OCI-LY7 (cell line): Measurements from ENCODE around the gene PTGDS. TPM values are rescaled to one million over a fixed set of nuclear protein-coding genes. Genes with fewer than 3 reads are reported as not detected.

Source experiments
- BruUV-seq: library from RNA; stranded (reverse); fragments of 400-500 nt; replicated peaks from 2 replicates; lab custom pipeline; 2021; lab: Mats Ljungman, UMichigan
- CTCF ChIA-PET: fragments of 300-600 bp; sonication (Branson Sonifier 250); formaldehyde crosslinking; loops from one replicate; lab custom pipeline; 2022; ENCODE audit warnings: antibody characterized with exemption; ENCODE audit not compliant: unreplicated experiment; lab: Charles Lee
- POLR2A ChIA-PET: fragments of 300-600 bp; sonication (Branson Sonifier 250); formaldehyde crosslinking; loops from one replicate; lab custom pipeline; 2022; ENCODE audit warnings: antibody characterized with exemption; lab: Charles Lee
- DNase-seq: peaks from one replicate; pipeline ENCODE4 v3.0.0-alpha.2; 2015; ENCODE audit warnings: low spot score
- H2AFZ ChIP-seq: fragments of 200-600 bp; sonication (generic), shearing (Covaris generic); 2 replicates; pipeline ENCODE4 v1.6.1; 2014; ENCODE audit warnings: mild to moderate bottlenecking, antibody characterized with exemption, low read length, moderate library complexity
- H3K27ac ChIP-seq: fragments of 200-600 bp; sonication (generic); 2 replicates; pipeline ENCODE4 v1.5.1; 2014; ENCODE audit warnings: mixed run types, low read depth, mild to moderate bottlenecking, moderate library complexity, low read length, inconsistent platforms; ENCODE audit not compliant: poor library complexity, severe bottlenecking
- H3K36me3 ChIP-seq: fragments of 200-600 bp; sonication (generic); 2 replicates; pipeline ENCODE4 v1.6.1; 2014; ENCODE audit warnings: mild to moderate bottlenecking, antibody characterized with exemption, low read length, moderate library complexity, mixed read lengths; ENCODE audit not compliant: insufficient read depth
- H3K4me1 ChIP-seq: fragments of 200-600 bp; sonication (generic); 2 replicates; pipeline ENCODE4 v1.5.1; 2014; ENCODE audit warnings: mild to moderate bottlenecking, low read length; ENCODE audit not compliant: insufficient read depth, poor library complexity, severe bottlenecking
- H3K4me2 ChIP-seq: fragments of 200-600 bp; sonication (generic); 2 replicates; pipeline ENCODE4 v1.6.1; 2014; ENCODE audit warnings: mild to moderate bottlenecking, low read length
- H3K4me3 ChIP-seq: fragments of 200-600 bp; sonication (generic); 2 replicates; pipeline ENCODE4 v1.5.1; 2014; ENCODE audit warnings: mild to moderate bottlenecking, low read depth, low read length; ENCODE audit not compliant: poor library complexity, severe bottlenecking
- H3K79me2 ChIP-seq: fragments of 200-600 bp; sonication (generic); 2 replicates; pipeline ENCODE4 v1.6.1; 2016; ENCODE audit warnings: low read depth, mild to moderate bottlenecking, low read length, moderate library complexity, mixed read lengths; ENCODE audit not compliant: insufficient read depth
- H3K9me2 ChIP-seq: fragments of 200-600 bp; sonication (generic); 2 replicates; pipeline ENCODE4 v1.6.1; 2016; ENCODE audit warnings: mild to moderate bottlenecking, low read length, mixed read lengths; ENCODE audit not compliant: insufficient read depth
- H3K9me3 ChIP-seq: fragments of 200-600 bp; sonication (generic); 2 replicates; pipeline ENCODE4 v1.6.1; 2014; ENCODE audit warnings: mild to moderate bottlenecking, mixed run types, low read length, mixed read lengths
- H4K20me1 ChIP-seq: fragments of 200-600 bp; sonication (generic); 2 replicates; pipeline ENCODE4 v1.6.1; 2014; ENCODE audit warnings: mild to moderate bottlenecking, antibody characterized with exemption, low read length, moderate library complexity, mixed read lengths; ENCODE audit not compliant: insufficient read depth
- CTCF ChIP-seq: fragments of 200-600 bp; sonication (generic); conservative IDR thresholded peaks from 2 replicates; pipeline ENCODE4 v1.5.1; 2014; ENCODE audit warnings: mild to moderate bottlenecking, antibody characterized with exemption, low read length, moderate library complexity, mixed read lengths
- EZH2phosphoT487 ChIP-seq: fragments of 200-600 bp; sonication (generic); IDR thresholded peaks from 2 replicates; pipeline ENCODE4 v1.6.1; 2018; ENCODE audit warnings: low read depth, borderline replicate concordance, mild to moderate bottlenecking, mixed run types, antibody characterized with exemption, low read length, moderate library complexity, mixed read lengths
- intact Hi-C: fragments of 100-400 bp; cut with micrococcal nuclease; formaldehyde crosslinking; loops from one replicate; pipeline ENCODE4 v1.10.0; 2022; ENCODE audit not compliant: unreplicated experiment
- total RNA-seq, 2 experiments: library from RNA; depleted of rRNA in 1 of 2; stranded (reverse); fragments of >200 nt in 1 of 2; shearing (Covaris generic) in 1 of 2; gene quantifications; 2 replicates each; pipeline ENCODE4 v1.2.3, GENCODE V29; 2014 to 2022

Gene PTGDS
- total RNA-seq, 2 experiments from 2014 or later, result not detected

GRCh38 chr9:136952876-136953770, 24.2 kb upstream of the PTGDS start:
- TF ChIP-seq CTCF (no peak), EZH2phosphoT487 (no peak)
- H3K4me2 ChIP-seq, result no peak overlapping the region
- no peaks in the 10 kb centered on the region for H3K9me2 ChIP-seq
- no TSS peak for BruUV-seq
- ChIA-PET POLR2A (interaction anchor here (0.6 kb wide), 1 partner anchor 143 kb away, joined by 3 read pairs; no protein-coding TSS in a partner anchor), CTCF (interaction anchor here (0.7 kb wide), 1 partner anchor 22 kb away, joined by 9 read pairs; no protein-coding TSS in a partner anchor)
- DNase-seq, result no peak
- H3K27ac ChIP-seq, result no peak overlapping the region
- no peak overlapping the region for H2AFZ ChIP-seq
- peaks cover 16% of the 10 kb centered on the region for H3K4me1 ChIP-seq
- intact Hi-C loops, result no loop called here
- no peaks in the 10 kb centered on the region for H3K79me2 ChIP-seq
- no peaks in the 10 kb centered on the region for H4K20me1 ChIP-seq
- no peak overlapping the region for H3K4me3 ChIP-seq
- no peaks in the 10 kb centered on the region for H3K9me3 ChIP-seq
- no peaks in the 10 kb centered on the region for H3K36me3 ChIP-seq

GRCh38 chr9:136953771-136954269, 23.5 kb upstream of the PTGDS start:
- no TSS peak for BruUV-seq

More at GRCh38 chr9:136953771-136954269, 23.5 kb upstream of the PTGDS start:
- Histone ChIP-seq H3K4me1 (peaks cover 12% of the 10 kb centered on the region), H3K4me3 (no peak overlapping the region), H3K9me3 (no peaks in the 10 kb centered on the region), H2AFZ (no peak overlapping the region), H3K4me2 (no peak overlapping the region), H3K27ac (no peak overlapping the region), H3K79me2 (no peaks in the 10 kb centered on the region), H4K20me1 (no peaks in the 10 kb centered on the region), H3K9me2 (no peaks in the 10 kb centered on the region), H3K36me3 (no peaks in the 10 kb centered on the region)
- ChIA-PET CTCF (no interaction called here), POLR2A (no interaction called here)
- intact Hi-C loops, result no loop called here
- no peak for DNase-seq
- TF ChIP-seq CTCF, result no peak
- TF ChIP-seq EZH2phosphoT487, result no peak
